GM12872 (cell line): ENCODE measurements around the gene URI1.
A peak's percentile ranks its signal among the peaks of the same experiment; 100 is the strongest.

ENCODE experiments used
- CTCF ChIP-seq: IDR thresholded peaks from 3 replicates; pipeline ENCODE4 v1.5.1; 2011; ENCODE audit warnings: low read depth, mild to moderate bottlenecking, low read length, moderate library complexity; ENCODE audit not compliant: insufficient read depth

The URI1 gene

GRCh38 chr19:30046522-30046921 is 104.5 kb downstream of the URI1 start:
- TF ChIP-seq CTCF: peak; percentile 73

- TF ChIP-seq CTCF: no peak
Measured at GRCh38 chr19:30047432-30047831, 105.4 kb downstream of the URI1 start.

GRCh38 chr19:30049226-30049625 is 107.2 kb downstream of the URI1 start:
- TF ChIP-seq CTCF: no peak

- TF ChIP-seq CTCF: no peak
Measured at GRCh38 chr19:30049846-30050667, 108.0 kb downstream of the URI1 start.

GRCh38 chr19:30052122-30053075 is 110.4 kb downstream of the URI1 start:
- no peak for TF ChIP-seq CTCF

GRCh38 chr19:30053558-30053957 is 111.5 kb downstream of the URI1 start:
- no peak for TF ChIP-seq CTCF

GRCh38 chr19:30054210-30054609 is 112.2 kb downstream of the URI1 start:
- TF ChIP-seq CTCF: no peak
